ENCODE measurements around the gene C6orf132.
A peak's percentile ranks its signal among the peaks of the same experiment; 100 is the strongest.

DNA sequence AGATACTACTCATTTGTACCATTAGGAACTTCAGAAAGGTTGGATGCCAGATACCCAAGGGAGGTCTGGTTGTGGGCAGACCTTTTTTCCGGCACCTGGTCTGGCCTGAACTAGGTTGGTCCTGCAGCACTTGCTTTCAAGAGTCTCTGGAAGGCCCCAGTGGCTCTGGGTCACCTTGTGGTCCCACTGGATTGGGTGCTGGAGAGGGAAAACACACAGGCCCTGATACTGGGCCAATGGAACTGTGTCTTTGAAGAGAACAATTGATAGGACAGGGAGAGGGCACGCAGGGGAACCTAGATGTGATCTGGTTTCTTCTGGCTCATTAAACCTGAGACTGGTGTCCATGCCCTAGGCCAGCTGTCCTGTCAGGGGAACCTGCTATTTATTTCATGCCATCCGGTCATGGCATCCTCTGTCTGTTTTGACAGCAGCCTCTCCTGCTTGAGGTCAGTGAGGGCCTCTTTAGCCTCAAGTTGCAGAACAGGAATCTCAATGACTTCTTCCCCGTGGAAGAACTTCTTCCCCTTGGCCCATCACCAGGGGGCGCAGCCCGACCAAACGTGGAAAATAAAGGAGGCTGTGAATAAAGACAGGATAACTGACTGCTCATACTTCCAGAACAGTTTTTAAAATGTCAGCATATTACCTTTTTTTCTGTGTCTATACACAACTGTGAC lies 67.1 kb downstream of the C6orf132 start:
- TF ChIP-seq, protein P1, sequence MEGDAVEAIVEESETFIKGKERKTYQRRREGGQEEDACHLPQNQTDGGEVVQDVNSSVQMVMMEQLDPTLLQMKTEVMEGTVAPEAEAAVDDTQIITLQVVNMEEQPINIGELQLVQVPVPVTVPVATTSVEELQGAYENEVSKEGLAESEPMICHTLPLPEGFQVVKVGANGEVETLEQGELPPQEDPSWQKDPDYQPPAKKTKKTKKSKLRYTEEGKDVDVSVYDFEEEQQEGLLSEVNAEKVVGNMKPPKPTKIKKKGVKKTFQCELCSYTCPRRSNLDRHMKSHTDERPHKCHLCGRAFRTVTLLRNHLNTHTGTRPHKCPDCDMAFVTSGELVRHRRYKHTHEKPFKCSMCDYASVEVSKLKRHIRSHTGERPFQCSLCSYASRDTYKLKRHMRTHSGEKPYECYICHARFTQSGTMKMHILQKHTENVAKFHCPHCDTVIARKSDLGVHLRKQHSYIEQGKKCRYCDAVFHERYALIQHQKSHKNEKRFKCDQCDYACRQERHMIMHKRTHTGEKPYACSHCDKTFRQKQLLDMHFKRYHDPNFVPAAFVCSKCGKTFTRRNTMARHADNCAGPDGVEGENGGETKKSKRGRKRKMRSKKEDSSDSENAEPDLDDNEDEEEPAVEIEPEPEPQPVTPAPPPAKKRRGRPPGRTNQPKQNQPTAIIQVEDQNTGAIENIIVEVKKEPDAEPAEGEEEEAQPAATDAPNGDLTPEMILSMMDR (IDR thresholded peaks at IDR 0.05; ENCODE audit: control extremely low read depth in 1 of 3, insufficient read depth in 1 of 3, low read depth in 1 of 3, low read length in 3 of 3), result peak; percentile 81 to 90 (median 83)
- no peak for TF ChIP-seq POLR2AphosphoS5 (IDR thresholded peaks at IDR 0.05; ENCODE audit: low read depth, low read length)
- TF ChIP-seq, protein P2, sequence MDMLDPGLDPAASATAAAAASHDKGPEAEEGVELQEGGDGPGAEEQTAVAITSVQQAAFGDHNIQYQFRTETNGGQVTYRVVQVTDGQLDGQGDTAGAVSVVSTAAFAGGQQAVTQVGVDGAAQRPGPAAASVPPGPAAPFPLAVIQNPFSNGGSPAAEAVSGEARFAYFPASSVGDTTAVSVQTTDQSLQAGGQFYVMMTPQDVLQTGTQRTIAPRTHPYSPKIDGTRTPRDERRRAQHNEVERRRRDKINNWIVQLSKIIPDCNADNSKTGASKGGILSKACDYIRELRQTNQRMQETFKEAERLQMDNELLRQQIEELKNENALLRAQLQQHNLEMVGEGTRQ (IDR thresholded peaks at IDR 0.05; ENCODE audit: low read length), result no peak

Data from H1 (cell line).